Measurements from ENCODE around the gene ADSL. TPM values are rescaled to one million over a fixed set of nuclear protein-coding genes. Genes with fewer than 3 reads are reported as not detected.

ADSL gene
- total and polyA plus RNA-seq, 9 of the 15 experiments (the other 6 are each of a cell fraction or from before 2014, with no cell fraction given): 112 to 322 (median 146) TPM

- TF ChIP-seq ZNF41 (CRISPR knock-in tag; conservative IDR thresholded peaks at IDR 0.05) (no peak), CEBPG (CRISPR knock-in tag; IDR thresholded peaks at IDR 0.05) (no peak), CEBPG (tag; conservative IDR thresholded peaks at IDR 0.05 in 1 of 2, IDR thresholded peaks at IDR 0.05 in 1 of 2) (no peak), ZNF655 (CRISPR knock-in tag; IDR thresholded peaks at IDR 0.05) (no peak), XRCC4 (IDR thresholded peaks at IDR 0.05; ENCODE audit: extremely low read depth, insufficient read depth, insufficient read length) (no peak), NUFIP1 (IDR thresholded peaks at IDR 0.05; ENCODE audit: partially characterized antibody) (no peak), CBX5 (IDR thresholded peaks at IDR 0.05; ENCODE audit: borderline replicate concordance, low read depth) (no peak), ZNF146 (CRISPR knock-in tag; IDR thresholded peaks at IDR 0.05; ENCODE audit: unreplicated experiment) (no peak), CHD4 (IDR thresholded peaks at IDR 0.05; ENCODE audit: insufficient read depth, insufficient replicate concordance, low read depth, low read length, poor library complexity, severe bottlenecking) (no peak), L3MBTL2 (IDR thresholded peaks at IDR 0.05) (no peak), BRF1 (IDR thresholded peaks at IDR 0.05; ENCODE audit: borderline replicate concordance, extremely low read depth, insufficient read length) (no peak), YY1 (IDR thresholded peaks at IDR 0.05; ENCODE audit: borderline replicate concordance in 1 of 3, control insufficient read depth in 1 of 3, extremely low read depth in 1 of 3, insufficient read depth in 3 of 3, insufficient read length in 1 of 3, insufficient replicate concordance in 2 of 3, low read depth in 1 of 3, low read length in 2 of 3) (no peak), ZNF354B (CRISPR knock-in tag; IDR thresholded peaks at IDR 0.05) (no peak), THRAP3 (IDR thresholded peaks at IDR 0.05; ENCODE audit: borderline replicate concordance) (no peak), CHD2 (IDR thresholded peaks at IDR 0.05; ENCODE audit: low read depth, low read length) (no peak)
- TF ChIP-seq, protein P1, sequence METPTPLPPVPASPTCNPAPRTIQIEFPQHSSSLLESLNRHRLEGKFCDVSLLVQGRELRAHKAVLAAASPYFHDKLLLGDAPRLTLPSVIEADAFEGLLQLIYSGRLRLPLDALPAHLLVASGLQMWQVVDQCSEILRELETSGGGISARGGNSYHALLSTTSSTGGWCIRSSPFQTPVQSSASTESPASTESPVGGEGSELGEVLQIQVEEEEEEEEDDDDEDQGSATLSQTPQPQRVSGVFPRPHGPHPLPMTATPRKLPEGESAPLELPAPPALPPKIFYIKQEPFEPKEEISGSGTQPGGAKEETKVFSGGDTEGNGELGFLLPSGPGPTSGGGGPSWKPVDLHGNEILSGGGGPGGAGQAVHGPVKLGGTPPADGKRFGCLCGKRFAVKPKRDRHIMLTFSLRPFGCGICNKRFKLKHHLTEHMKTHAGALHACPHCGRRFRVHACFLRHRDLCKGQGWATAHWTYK (CRISPR knock-in tag; IDR thresholded peaks at IDR 0.05): no peak
- TF ChIP-seq, protein P2, sequence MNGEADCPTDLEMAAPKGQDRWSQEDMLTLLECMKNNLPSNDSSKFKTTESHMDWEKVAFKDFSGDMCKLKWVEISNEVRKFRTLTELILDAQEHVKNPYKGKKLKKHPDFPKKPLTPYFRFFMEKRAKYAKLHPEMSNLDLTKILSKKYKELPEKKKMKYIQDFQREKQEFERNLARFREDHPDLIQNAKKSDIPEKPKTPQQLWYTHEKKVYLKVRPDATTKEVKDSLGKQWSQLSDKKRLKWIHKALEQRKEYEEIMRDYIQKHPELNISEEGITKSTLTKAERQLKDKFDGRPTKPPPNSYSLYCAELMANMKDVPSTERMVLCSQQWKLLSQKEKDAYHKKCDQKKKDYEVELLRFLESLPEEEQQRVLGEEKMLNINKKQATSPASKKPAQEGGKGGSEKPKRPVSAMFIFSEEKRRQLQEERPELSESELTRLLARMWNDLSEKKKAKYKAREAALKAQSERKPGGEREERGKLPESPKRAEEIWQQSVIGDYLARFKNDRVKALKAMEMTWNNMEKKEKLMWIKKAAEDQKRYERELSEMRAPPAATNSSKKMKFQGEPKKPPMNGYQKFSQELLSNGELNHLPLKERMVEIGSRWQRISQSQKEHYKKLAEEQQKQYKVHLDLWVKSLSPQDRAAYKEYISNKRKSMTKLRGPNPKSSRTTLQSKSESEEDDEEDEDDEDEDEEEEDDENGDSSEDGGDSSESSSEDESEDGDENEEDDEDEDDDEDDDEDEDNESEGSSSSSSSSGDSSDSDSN (IDR thresholded peaks at IDR 0.05; ENCODE audit: borderline replicate concordance in 1 of 2, low read depth in 2 of 2, low read length in 2 of 2): no peak
Measured at GRCh38 chr22:40328546-40329456, 17.5 kb upstream of the ADSL start (continued).

Data from K562 (cell line).